SK-N-MC (cell line): Measurements from ENCODE around the gene GNAT1.

Experiments
- EZH2 ChIP-seq: fragments of 200-600 bp; sonication (generic); IDR thresholded peaks from one replicate; pipeline ENCODE4 v1.6.1; 2017; ENCODE audit warnings: antibody characterized with exemption
- FOXP2 ChIP-seq: optimal IDR thresholded peaks from 2 replicates; pipeline ENCODE3; 2011; ENCODE audit warnings: mild to moderate bottlenecking, moderate library complexity; ENCODE audit not compliant: insufficient read depth; ENCODE audit errors: extremely low read length, control extremely low read depth
- POLR2AphosphoS5 ChIP-seq: IDR thresholded peaks from 2 replicates; pipeline ENCODE4 v1.6.1; 2012; ENCODE audit warnings: mild to moderate bottlenecking, low read depth, low read length, borderline replicate concordance

GRCh38 chr3:50181985-50182384 lies 9.4 kb upstream of the GNAT1 start:
- TF ChIP-seq POLR2AphosphoS5 (no peak), EZH2 (no peak), FOXP2 (no peak)
